Vagina (tissue), 2 donors: ENCODE results near the gene F2. TPM values are rescaled to one million over a fixed set of nuclear protein-coding genes. Genes with fewer than 3 reads are reported as not detected.

Experiments
- DNase-seq, 2 donors: peaks; one replicate each; pipeline ENCODE4 v3.0.0-alpha.2; 2017; ENCODE audit errors: extremely low spot score in 2 of 2
- H3K27ac ChIP-seq: fragments of 200-600 bp; sonication (generic); one replicate; pipeline ENCODE4 v1.5.1; 2019
- H3K27me3 ChIP-seq: fragments of 200-600 bp; sonication (generic); one replicate; pipeline ENCODE4 v1.5.1; 2019
- H3K36me3 ChIP-seq, 2 donors: fragments of 200-600 bp; sonication (generic); one replicate each; pipeline ENCODE4 v1.5.1; 2017 to 2019
- H3K4me1 ChIP-seq: fragments of 200-600 bp; sonication (generic); one replicate; pipeline ENCODE4 v1.5.1; 2019
- H3K4me3 ChIP-seq, 2 donors: fragments of 200-600 bp; sonication (generic); 1 replicate in 1 of 2; 2 replicates in 1 of 2; pipeline ENCODE4 v1.5.1; 2016 to 2019
- H3K9me3 ChIP-seq: fragments of 200-600 bp; sonication (generic); one replicate; pipeline ENCODE4 v1.5.1; 2019
- CTCF ChIP-seq, 3 experiments: fragments of 450-650 bp in 2 of 3; fragments of 200-600 bp in 1 of 3; sonication (generic) in 1 of 3; IDR thresholded peaks; one replicate each; pipeline ENCODE4 v1.5.1; 2017 to 2019; ENCODE audit warnings: antibody characterized with exemption in 3 of 3, mild to moderate bottlenecking in 2 of 3, moderate library complexity in 2 of 3
- POLR2A ChIP-seq, 2 donors: fragments of 450-650 bp; IDR thresholded peaks; one replicate each; pipeline ENCODE4 v1.6.1; 2017; ENCODE audit warnings: antibody characterized with exemption in 2 of 2, mild to moderate bottlenecking in 2 of 2, moderate library complexity in 2 of 2
- POLR2AphosphoS5 ChIP-seq, 2 donors: sonication (generic); formaldehyde crosslinking; IDR thresholded peaks; one replicate each; pipeline ENCODE4 v1.9.0; 2017; ENCODE audit warnings: antibody characterized with exemption in 2 of 2, mild to moderate bottlenecking in 2 of 2, low read depth in 1 of 2; ENCODE audit not compliant: insufficient read depth in 1 of 2
- intact Hi-C: fragments of 100-400 bp; cut with DNase I; formaldehyde crosslinking; loops from one replicate; pipeline ENCODE4 v1.15.1; 2023
- total RNA-seq: library from RNA; depleted of rRNA; stranded (reverse); fragments of >200 nt; gene quantifications from one replicate; pipeline ENCODE4 v1.2.3, GENCODE V29; 2016

F2 gene
- total RNA-seq, 1 donor from 2014 or later, result not detected

- Histone ChIP-seq H3K27me3 (no peaks in the 10 kb centered on the region), H3K4me1 (no peaks in the 10 kb centered on the region), H3K27ac (no peak overlapping the region), H3K9me3 (no peaks in the 10 kb centered on the region), H3K36me3 (no peaks in the 10 kb centered on the region), H3K4me3 (no peak overlapping the region)
- TF ChIP-seq POLR2AphosphoS5 (IDR thresholded peaks at IDR 0.05; ENCODE audit: insufficient read depth in 1 of 2, low read depth in 1 of 2) (no peak), CTCF (IDR thresholded peaks at IDR 0.05) (no peak), POLR2A (IDR thresholded peaks at IDR 0.05) (no peak)
- intact Hi-C loops, result no loop called here
- DNase-seq, result no peak
These were observed 4.3 kb downstream of the F2 start for GRCh38 chr11:46723359-46723680.

GRCh38 chr11:46724088-46724487 lies 5.1 kb downstream of the F2 start:
- Histone ChIP-seq H3K4me1 (no peaks in the 10 kb centered on the region), H3K27ac (no peak overlapping the region), H3K9me3 (no peaks in the 10 kb centered on the region), H3K27me3 (no peaks in the 10 kb centered on the region), H3K36me3 (no peaks in the 10 kb centered on the region), H3K4me3 (no peak overlapping the region)
- TF ChIP-seq POLR2AphosphoS5 (IDR thresholded peaks at IDR 0.05; ENCODE audit: insufficient read depth in 1 of 2, low read depth in 1 of 2), result no peak
- TF ChIP-seq CTCF (IDR thresholded peaks at IDR 0.05), result no peak
- TF ChIP-seq POLR2A (IDR thresholded peaks at IDR 0.05), result no peak
- no peak for DNase-seq
- intact Hi-C loops, result no loop called here

DNA sequence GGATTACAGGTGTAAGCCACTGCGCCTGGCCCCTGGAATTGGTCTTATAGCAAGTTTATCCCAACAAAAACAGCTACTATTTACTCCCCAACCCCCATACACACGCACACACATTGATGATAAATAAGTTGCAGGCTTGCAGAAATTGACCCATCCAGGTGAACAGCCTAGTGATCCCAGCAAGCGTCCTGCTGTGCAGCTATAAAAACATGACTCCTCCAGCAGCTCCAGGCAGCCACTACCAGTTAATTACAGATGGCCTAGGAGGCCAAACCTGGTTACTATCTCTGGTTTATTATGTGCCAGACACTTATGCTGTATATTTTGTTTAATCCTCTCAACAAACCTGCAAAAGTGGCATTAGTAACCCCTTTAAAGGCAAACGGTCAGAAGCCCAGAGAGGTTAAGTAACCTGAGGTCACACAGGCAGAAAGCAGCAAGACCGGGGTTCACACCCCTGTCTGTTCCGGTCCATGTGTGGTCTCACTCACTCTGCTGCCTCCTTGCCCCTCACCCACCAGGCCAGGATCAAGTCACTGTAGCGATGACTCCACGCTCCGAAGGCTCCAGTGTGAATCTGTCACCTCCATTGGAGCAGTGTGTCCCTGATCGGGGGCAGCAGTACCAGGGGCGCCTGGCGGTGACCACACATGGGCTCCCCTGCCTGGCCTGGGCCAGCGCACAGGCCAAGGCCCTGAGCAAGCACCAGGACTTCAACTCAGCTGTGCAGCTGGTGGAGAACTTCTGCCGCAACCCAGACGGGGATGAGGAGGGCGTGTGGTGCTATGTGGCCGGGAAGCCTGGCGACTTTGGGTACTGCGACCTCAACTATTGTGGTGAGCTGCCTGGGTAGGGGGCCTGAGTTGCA lies 6.6 kb downstream of the F2 start:
- H3K27me3 ChIP-seq, result no peaks in the 10 kb centered on the region
- H3K36me3 ChIP-seq, result no peaks in the 10 kb centered on the region
- no peak for TF ChIP-seq CTCF (IDR thresholded peaks at IDR 0.05)
- no peak for TF ChIP-seq POLR2AphosphoS5 (IDR thresholded peaks at IDR 0.05; ENCODE audit: insufficient read depth in 1 of 2, low read depth in 1 of 2)
- TF ChIP-seq POLR2A (IDR thresholded peaks at IDR 0.05), result no peak
- intact Hi-C loops, result no loop called here
- DNase-seq, result no peak
- no peak overlapping the region for H3K4me3 ChIP-seq
- H3K27ac ChIP-seq, result no peak overlapping the region
- no peaks in the 10 kb centered on the region for H3K9me3 ChIP-seq
- no peaks in the 10 kb centered on the region for H3K4me1 ChIP-seq

DNA sequence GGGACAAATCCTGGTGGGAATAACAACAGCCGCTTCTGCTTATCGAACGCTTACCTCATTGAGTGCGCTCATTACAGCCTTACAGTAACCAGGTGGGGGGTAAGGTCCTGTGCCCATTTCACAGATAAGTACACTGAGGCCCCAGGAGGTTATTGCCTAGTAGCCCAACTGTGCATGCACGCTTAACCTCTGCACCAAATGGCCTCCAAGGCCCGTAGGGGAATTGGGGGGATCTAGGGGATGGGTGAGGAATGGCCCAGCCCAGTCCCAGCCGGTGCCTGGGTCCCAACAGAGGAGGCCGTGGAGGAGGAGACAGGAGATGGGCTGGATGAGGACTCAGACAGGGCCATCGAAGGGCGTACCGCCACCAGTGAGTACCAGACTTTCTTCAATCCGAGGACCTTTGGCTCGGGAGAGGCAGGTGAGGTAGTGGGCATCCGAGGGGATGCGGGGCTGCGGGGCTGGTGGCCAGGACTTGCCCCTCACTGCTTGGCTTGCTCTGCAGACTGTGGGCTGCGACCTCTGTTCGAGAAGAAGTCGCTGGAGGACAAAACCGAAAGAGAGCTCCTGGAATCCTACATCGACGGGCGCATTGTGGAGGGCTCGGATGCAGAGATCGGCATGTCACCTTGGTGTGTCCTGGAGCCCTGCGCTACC lies 7.3 kb downstream of the F2 start:
- Histone ChIP-seq H3K9me3 (no peaks in the 10 kb centered on the region), H3K27ac (no peak overlapping the region), H3K36me3 (no peaks in the 10 kb centered on the region), H3K4me3 (no peak overlapping the region), H3K27me3 (no peaks in the 10 kb centered on the region), H3K4me1 (no peaks in the 10 kb centered on the region)
- no peak for DNase-seq
- intact Hi-C loops, result no loop called here
- TF ChIP-seq POLR2AphosphoS5 (IDR thresholded peaks at IDR 0.05; ENCODE audit: insufficient read depth in 1 of 2, low read depth in 1 of 2) (no peak), POLR2A (IDR thresholded peaks at IDR 0.05) (no peak), CTCF (IDR thresholded peaks at IDR 0.05) (no peak)
